Subcutaneous adipose tissue (tissue), 4 donors: ENCODE measurements around the gene PYGB. TPM values are rescaled to one million over a fixed set of nuclear protein-coding genes. Genes with fewer than 3 reads are reported as not detected.

Source experiments
- CTCF ChIP-seq: fragments of 450-650 bp; IDR thresholded peaks from one replicate; pipeline ENCODE4 v1.5.1; 2016; ENCODE audit warnings: low read depth, mild to moderate bottlenecking, control low read depth, antibody characterized with exemption, moderate library complexity
- total RNA-seq, 4 donors: library from RNA; depleted of rRNA; stranded (reverse); fragments of >200 nt; gene quantifications; one replicate each; pipeline ENCODE4 v1.1.0, GENCODE V29; 2016

Gene PYGB
- total RNA-seq, 4 donors from 2014 or later = 99.3 to 216 (median 137) TPM

GRCh38 chr20:25205277-25206062 is 42.4 kb upstream of the PYGB start:
- TF ChIP-seq CTCF = no peak

- TF ChIP-seq CTCF = no peak
These were observed 41.9 kb upstream of the PYGB start for GRCh38 chr20:25206063-25206403.

GRCh38 chr20:25206548-25206947 is 41.3 kb upstream of the PYGB start:
- TF ChIP-seq CTCF = no peak

- no peak for TF ChIP-seq CTCF
These were observed 40.5 kb upstream of the PYGB start for GRCh38 chr20:25207149-25207959.

GRCh38 chr20:25207960-25208534 is 39.8 kb upstream of the PYGB start:
- no peak for TF ChIP-seq CTCF

GRCh38 chr20:25209400-25209799 is 38.5 kb upstream of the PYGB start:
- TF ChIP-seq CTCF = no peak

GRCh38 chr20:25209911-25210310 is 38.0 kb upstream of the PYGB start:
- TF ChIP-seq CTCF = no peak
